ENCODE data around the gene RABL6. TPM values are rescaled to one million over a fixed set of nuclear protein-coding genes. Genes with fewer than 3 reads are reported as not detected.
"Not testable (repeated sequence)": the region's sequence is repeated elsewhere in the genome, so short reads cannot be mapped to it uniquely, and the experiment has no call there.

Gene RABL6
- total and polyA plus RNA-seq, 3 donors from 2014 or later = 69.1 to 103 (median 95.1) TPM

- WGBS, 2 donors = 47 to 67% methylated on average over 9 of the region's 9 CpGs
- Histone ChIP-seq H3K27me3 (no peaks in the 10 kb centered on the region), H3K4me1 (peaks cover 26% of the 10 kb centered on the region), H3K9me3 (no peaks in the 10 kb centered on the region), H3K36me3 (ENCODE audit: low read depth, missing control alignments) (no peaks in the 10 kb centered on the region), H3K27ac (no peak overlapping the region), H3K4me3 (no peak overlapping the region)
- peak; percentile 45 to 63 (median 54) for TF ChIP-seq CTCF (IDR thresholded peaks at IDR 0.05)
- TF ChIP-seq POLR2A (IDR thresholded peaks at IDR 0.05) = no peak
- intact Hi-C loops (cut with DNase I; ENCODE audit: low total_unique reads) = no loop called here
- no peak for DNase-seq
Measured at GRCh38 chr9:136784249-136784996, 23.3 kb upstream of the RABL6 start.

DNA sequence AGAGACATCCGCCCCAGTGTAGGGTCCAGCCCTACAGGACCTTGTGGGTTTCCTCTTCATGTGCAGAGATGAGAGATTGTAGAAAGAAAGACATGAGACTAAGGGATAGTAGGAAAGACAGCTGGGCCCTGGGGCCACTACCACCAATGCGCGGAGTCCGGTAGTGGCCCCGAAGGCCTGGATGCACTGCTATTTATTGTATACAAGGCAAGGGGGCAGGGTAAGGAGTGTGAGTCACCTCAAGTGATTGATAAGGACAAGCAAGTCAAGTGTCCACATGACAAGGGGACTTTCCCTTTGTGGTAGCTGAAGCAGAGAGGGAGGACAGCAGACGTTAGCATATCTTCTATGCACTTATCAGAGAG, 22.8 kb upstream of the RABL6 start:
- Histone ChIP-seq H3K27me3 (no peaks in the 10 kb centered on the region), H3K36me3 (ENCODE audit: low read depth, missing control alignments) (no peaks in the 10 kb centered on the region), H3K4me3 (no peak overlapping the region), H3K9me3 (no peaks in the 10 kb centered on the region), H3K4me1 (peaks cover 31% of the 10 kb centered on the region), H3K27ac (no peak overlapping the region)
- intact Hi-C loops (cut with DNase I; ENCODE audit: low total_unique reads) = loop anchor here (5.0 kb wide), 1 partner anchor 242 kb away; the partner anchor contains the start of gene ABCA2
- 88 to 90% methylated on average over 6 of the region's 6 CpGs for WGBS, 2 donors
- no peak for DNase-seq
- no peak for TF ChIP-seq CTCF (IDR thresholded peaks at IDR 0.05)
- TF ChIP-seq POLR2A (IDR thresholded peaks at IDR 0.05) = no peak

GRCh38 chr9:136785565-136786355, 22.0 kb upstream of the RABL6 start:
- intact Hi-C loops (cut with DNase I; ENCODE audit: low total_unique reads) = loop anchor here (5.0 kb wide), 1 partner anchor 242 kb away; the partner anchor contains the start of gene ABCA2
- H3K27ac ChIP-seq; DNase-seq; H3K9me3 ChIP-seq; H3K27me3 ChIP-seq; H3K4me3 ChIP-seq; H3K36me3 ChIP-seq (ENCODE audit: low read depth, missing control alignments): not testable (repeated sequence)
- 80 to 83% methylated on average over 22 to 23 of the region's 23 CpGs for WGBS, 2 donors
- peaks cover 38% of the 10 kb centered on the region for H3K4me1 ChIP-seq

DNA sequence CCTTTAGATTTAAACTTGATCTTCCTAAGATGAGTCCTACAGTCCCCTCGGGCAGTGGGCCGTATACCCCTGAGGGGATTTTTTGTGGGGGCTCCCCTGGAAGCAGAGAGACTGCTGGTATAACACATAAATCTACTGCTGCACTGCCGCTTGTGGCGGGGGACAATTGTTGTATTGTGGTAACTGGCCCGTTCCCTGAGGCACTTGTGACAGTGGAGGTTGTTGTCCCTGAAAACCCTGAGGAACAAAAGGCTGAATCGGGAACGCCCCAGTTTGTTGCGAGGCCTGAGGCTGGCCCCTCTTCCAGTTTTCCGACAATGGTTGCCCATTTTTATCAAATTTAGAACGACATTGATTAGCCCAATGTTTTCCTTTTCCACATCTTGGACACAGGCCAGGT, 21.3 kb upstream of the RABL6 start:
- Histone ChIP-seq H3K27me3 (no peaks in the 10 kb centered on the region), H3K4me1 (peaks cover 38% of the 10 kb centered on the region), H3K27ac (no peak overlapping the region), H3K9me3 (no peaks in the 10 kb centered on the region), H3K36me3 (ENCODE audit: low read depth, missing control alignments) (no peaks in the 10 kb centered on the region), H3K4me3 (no peak overlapping the region)
- no peak for DNase-seq
- TF ChIP-seq POLR2A (IDR thresholded peaks at IDR 0.05) (no peak), CTCF (IDR thresholded peaks at IDR 0.05) (no peak)
- intact Hi-C loops (cut with DNase I; ENCODE audit: low total_unique reads) = loop anchor here (5.0 kb wide), 1 partner anchor 241 kb away; the partner anchor contains the start of gene ABCA2
- 71 to 77% methylated on average over 10 of the region's 10 CpGs for WGBS, 2 donors

- H3K27ac ChIP-seq; H3K27me3 ChIP-seq; H3K4me3 ChIP-seq; DNase-seq; H3K36me3 ChIP-seq (ENCODE audit: low read depth, missing control alignments); H3K9me3 ChIP-seq: not testable (repeated sequence)
- WGBS, 2 donors = 54 to 63% methylated on average over 4 of the region's 4 CpGs
- intact Hi-C loops (cut with DNase I; ENCODE audit: low total_unique reads) = loop anchor here (5.0 kb wide), 1 partner anchor 240 kb away; the partner anchor contains the start of gene ABCA2
- peaks cover 41% of the 10 kb centered on the region for H3K4me1 ChIP-seq
Measured at GRCh38 chr9:136786983-136787382, 20.8 kb upstream of the RABL6 start.
